Thyroid gland (tissue), 4 donors: ENCODE measurements around the gene RPLP1.

Experiments
- CTCF ChIP-seq, 6 experiments: fragments of 200-600 bp in 3 of 6; fragments of 450-650 bp in 3 of 6; sonication (generic) in 3 of 6; IDR thresholded peaks; one replicate each; pipeline ENCODE4 v1.5.1; 2016 to 2019; ENCODE audit warnings: antibody characterized with exemption in 6 of 6, mild to moderate bottlenecking in 2 of 6, inconsistent platforms in 1 of 6, moderate library complexity in 1 of 6
- POLR2A ChIP-seq, 2 donors: fragments of 450-650 bp; IDR thresholded peaks; one replicate each; pipeline ENCODE4 v1.6.1; 2017; ENCODE audit warnings: antibody characterized with exemption in 2 of 2, mild to moderate bottlenecking in 2 of 2, moderate library complexity in 1 of 2

- TF ChIP-seq CTCF (IDR thresholded peaks at IDR 0.05): no peak
- TF ChIP-seq POLR2A (IDR thresholded peaks at IDR 0.05): no peak
Measured at GRCh38 chr15:69414701-69415167, 37.9 kb upstream of the RPLP1 start.
